Activated B cell treated with CpG ODN at 0.5 μM for 24 hours (primary cell): ENCODE results near the gene SPOCD1. TPM values are rescaled to one million over a fixed set of nuclear protein-coding genes. Genes with fewer than 3 reads are reported as not detected.

Experiments
- ATAC-seq: fragments of 200-7000 bp; cut with Tn5 transposase; one replicate; pipeline ENCODE4 v1.10.0; 2021; ENCODE audit warnings: low read depth, mild to moderate bottlenecking, moderate library complexity
- CTCF ChIA-PET: fragments of 350-600 bp; sonication (Branson Sonifier 250); formaldehyde crosslinking; loops from one replicate; lab custom pipeline; 2021; ENCODE audit warnings: antibody characterized with exemption; lab: Charles Lee
- POLR2A ChIA-PET: fragments of 350-600 bp; sonication (Branson Sonifier 250); formaldehyde crosslinking; loops from one replicate; lab custom pipeline; 2021; ENCODE audit warnings: antibody characterized with exemption; lab: Charles Lee
- DNase-seq: peaks from one replicate; pipeline ENCODE4 v3.0.0; 2022
- H3K27ac Mint-ChIP-seq: one replicate; pipeline ENCODE4 v1.8.0; 2020; ENCODE audit warnings: mixed read lengths
- H3K27me3 Mint-ChIP-seq: one replicate; pipeline ENCODE4 v1.8.0; 2021; ENCODE audit warnings: mixed read lengths
- H3K36me3 Mint-ChIP-seq: one replicate; pipeline ENCODE4 v1.8.0; 2021; ENCODE audit warnings: low read depth, mixed read lengths
- H3K4me1 Mint-ChIP-seq: one replicate; pipeline ENCODE4 v1.8.0; 2021; ENCODE audit warnings: mixed read lengths
- H3K4me3 Mint-ChIP-seq: one replicate; pipeline ENCODE4 v1.8.0; 2020; ENCODE audit warnings: mild to moderate bottlenecking, mixed read lengths
- H3K9me3 Mint-ChIP-seq: one replicate; pipeline ENCODE4 v1.8.0; 2020; ENCODE audit warnings: mixed read lengths
- CTCF ChIP-seq: fragments of 200-600 bp; IDR thresholded peaks from one replicate; pipeline ENCODE4 v1.8.0; 2022; ENCODE audit warnings: antibody characterized with exemption, mild to moderate bottlenecking
- intact Hi-C: fragments of 100-400 bp; cut with micrococcal nuclease; formaldehyde crosslinking; loops from one replicate; pipeline ENCODE4 v1.15.1; 2024
- total RNA-seq: library from RNA; stranded (reverse); gene quantifications from 2 replicates; pipeline ENCODE4 v1.2.3, GENCODE V29; 2022

SPOCD1 gene
- total RNA-seq, 1 donor from 2014 or later = not detected

GRCh38 chr1:31799895-31800673 lies 15.7 kb downstream of the SPOCD1 start:
- Mint-ChIP-seq H3K9me3 (no peaks in the 10 kb centered on the region), H3K4me3 (no peak overlapping the region), H3K27ac (no peak overlapping the region), H3K36me3 (no peaks in the 10 kb centered on the region), H3K4me1 (peaks cover 15% of the 10 kb centered on the region), H3K27me3 (peaks cover 14% of the 10 kb centered on the region)
- POLR2A ChIA-PET = no interaction called here
- ATAC-seq (no peak), DNase-seq (no peak)
- CTCF ChIA-PET = no interaction called here
- TF ChIP-seq CTCF = no peak
- intact Hi-C loops = no loop called here

- POLR2A ChIA-PET = interaction anchor here (0.5 kb wide), 1 partner anchor 39 kb away, joined by 3 read pairs; no protein-coding TSS in a partner anchor
- H3K9me3 Mint-ChIP-seq = no peaks in the 10 kb centered on the region
- no peak for ATAC-seq
- peaks cover 14% of the 10 kb centered on the region for H3K27me3 Mint-ChIP-seq
- no peak for TF ChIP-seq CTCF
- H3K27ac Mint-ChIP-seq = no peak overlapping the region
- CTCF ChIA-PET = no interaction called here
- no peaks in the 10 kb centered on the region for H3K36me3 Mint-ChIP-seq
- no peak overlapping the region for H3K4me3 Mint-ChIP-seq
- intact Hi-C loops = no loop called here
- peaks cover 15% of the 10 kb centered on the region for H3K4me1 Mint-ChIP-seq
- no peak for DNase-seq
Measured at GRCh38 chr1:31799196-31799894, 16.5 kb downstream of the SPOCD1 start.

- Mint-ChIP-seq H3K4me1 (peaks cover 15% of the 10 kb centered on the region), H3K27ac (no peak overlapping the region), H3K4me3 (no peak overlapping the region), H3K27me3 (peaks cover 14% of the 10 kb centered on the region), H3K36me3 (no peaks in the 10 kb centered on the region), H3K9me3 (no peaks in the 10 kb centered on the region)
- intact Hi-C loops = no loop called here
- DNase-seq (no peak), ATAC-seq (no peak)
- POLR2A ChIA-PET = interaction anchor here (0.5 kb wide), 1 partner anchor 38 kb away, joined by 3 read pairs; no protein-coding TSS in a partner anchor
- CTCF ChIA-PET = no interaction called here
- TF ChIP-seq CTCF = no peak
Measured at GRCh38 chr1:31798433-31799195, 17.2 kb downstream of the SPOCD1 start.

- Mint-ChIP-seq H3K4me3 (no peak overlapping the region), H3K36me3 (no peaks in the 10 kb centered on the region), H3K27ac (no peak overlapping the region), H3K4me1 (peaks cover 15% of the 10 kb centered on the region), H3K9me3 (no peaks in the 10 kb centered on the region), H3K27me3 (peaks cover 15% of the 10 kb centered on the region)
- ChIA-PET CTCF (interaction anchor here (1.0 kb wide), 1 partner anchor 133 kb away, joined by 3 read pairs; no protein-coding TSS in a partner anchor), POLR2A (no interaction called here)
- ATAC-seq (no peak), DNase-seq (no peak)
- no peak for TF ChIP-seq CTCF
- intact Hi-C loops = no loop called here
Measured at GRCh38 chr1:31798086-31798432, 17.8 kb downstream of the SPOCD1 start.
